Astrocyte (in vitro differentiated cells and primary cell): ENCODE results near the gene GLB1L. TPM values are rescaled to one million over a fixed set of nuclear protein-coding genes. Genes with fewer than 3 reads are reported as not detected.

Experiments
- DNase-seq: peaks from one replicate; pipeline ENCODE4 v3.0.0-alpha.2; 2010; ENCODE audit warnings: low read depth
- FAIRE-seq: peaks from 2 replicates; lab custom pipeline; 2011; peaks lifted over from hg19 to GRCh38; lab: Jason Lieb, UNC
- H2AFZ ChIP-seq: 2 replicates; pipeline ENCODE4 v1.6.0; 2012; ENCODE audit warnings: low read depth, low read length, inconsistent platforms
- H3K27ac ChIP-seq: 2 replicates; pipeline ENCODE4 v1.5.1; 2011; ENCODE audit warnings: low read depth, low read length, inconsistent platforms
- H3K27me3 ChIP-seq: 2 replicates; pipeline ENCODE4 v1.6.0; 2011; ENCODE audit warnings: low read length, inconsistent platforms; ENCODE audit not compliant: insufficient read depth
- H3K36me3 ChIP-seq: 2 replicates; pipeline ENCODE4 v1.5.1; 2011; ENCODE audit warnings: low read length, inconsistent platforms; ENCODE audit not compliant: insufficient read depth
- H3K4me1 ChIP-seq: 2 replicates; pipeline ENCODE4 v1.5.1; 2011; ENCODE audit warnings: low read length, inconsistent platforms; ENCODE audit not compliant: insufficient read depth
- H3K4me2 ChIP-seq: 2 replicates; pipeline ENCODE4 v1.6.0; 2012; ENCODE audit warnings: low read length, inconsistent platforms
- H3K4me3 ChIP-seq: 2 replicates; pipeline ENCODE4 v1.5.1; 2011; ENCODE audit warnings: low read depth, mild to moderate bottlenecking, low read length, inconsistent platforms; ENCODE audit not compliant: insufficient read depth
- H3K79me2 ChIP-seq: 2 replicates; pipeline ENCODE4 v1.6.0; 2012; ENCODE audit warnings: mild to moderate bottlenecking, low read length, inconsistent platforms; ENCODE audit not compliant: insufficient read depth
- H3K9ac ChIP-seq: 2 replicates; pipeline ENCODE4 v1.6.0; 2012; ENCODE audit warnings: mild to moderate bottlenecking, low read length, inconsistent platforms
- H3K9me3 ChIP-seq: 2 replicates; pipeline ENCODE4 v1.5.1; 2012; ENCODE audit warnings: low read depth, mild to moderate bottlenecking, low read length, inconsistent platforms; ENCODE audit not compliant: insufficient read depth
- H4K20me1 ChIP-seq: 2 replicates; pipeline ENCODE4 v1.6.0; 2012; ENCODE audit warnings: low read length, inconsistent platforms; ENCODE audit not compliant: insufficient read depth
- H3K27ac Mint-ChIP-seq: one replicate; pipeline ENCODE4 v1.8.0; 2021; ENCODE audit warnings: mild to moderate bottlenecking, mixed read lengths; ENCODE audit not compliant: unreplicated experiment
- H3K27me3 Mint-ChIP-seq: one replicate; pipeline ENCODE4 v1.8.0; 2021; ENCODE audit warnings: low read depth, mixed read lengths; ENCODE audit not compliant: unreplicated experiment
- H3K36me3 Mint-ChIP-seq: one replicate; pipeline ENCODE4 v1.8.0; 2021; ENCODE audit warnings: low read depth, mixed read lengths; ENCODE audit not compliant: unreplicated experiment
- H3K4me1 Mint-ChIP-seq: one replicate; pipeline ENCODE4 v1.8.0; 2021; ENCODE audit warnings: low read depth, mixed read lengths; ENCODE audit not compliant: unreplicated experiment
- H3K4me3 Mint-ChIP-seq: one replicate; pipeline ENCODE4 v1.8.0; 2021; ENCODE audit warnings: mild to moderate bottlenecking, moderate library complexity, mixed read lengths; ENCODE audit not compliant: unreplicated experiment
- H3K9me3 Mint-ChIP-seq: one replicate; pipeline ENCODE4 v1.8.0; 2021; ENCODE audit warnings: mild to moderate bottlenecking, mixed read lengths; ENCODE audit not compliant: unreplicated experiment
- EZH2 ChIP-seq: IDR thresholded peaks from 2 replicates; pipeline ENCODE4 v1.6.1; 2012; ENCODE audit warnings: mild to moderate bottlenecking, low read length, inconsistent platforms; ENCODE audit not compliant: insufficient read depth
- total RNA-seq: library from RNA; stranded (reverse); gene quantifications from 2 replicates; pipeline ENCODE4 v1.2.1, GENCODE V29; 2021
- TF ChIP-seq, protein P1 (sequence below): IDR thresholded peaks from 2 replicates; pipeline ENCODE4 v1.5.1; 2011; ENCODE audit warnings: low read depth, mild to moderate bottlenecking, inconsistent platforms, low read length, moderate library complexity; ENCODE audit not compliant: insufficient read depth

Gene GLB1L
- total RNA-seq, 1 donor from 2014 or later = 2.7 TPM

DNA sequence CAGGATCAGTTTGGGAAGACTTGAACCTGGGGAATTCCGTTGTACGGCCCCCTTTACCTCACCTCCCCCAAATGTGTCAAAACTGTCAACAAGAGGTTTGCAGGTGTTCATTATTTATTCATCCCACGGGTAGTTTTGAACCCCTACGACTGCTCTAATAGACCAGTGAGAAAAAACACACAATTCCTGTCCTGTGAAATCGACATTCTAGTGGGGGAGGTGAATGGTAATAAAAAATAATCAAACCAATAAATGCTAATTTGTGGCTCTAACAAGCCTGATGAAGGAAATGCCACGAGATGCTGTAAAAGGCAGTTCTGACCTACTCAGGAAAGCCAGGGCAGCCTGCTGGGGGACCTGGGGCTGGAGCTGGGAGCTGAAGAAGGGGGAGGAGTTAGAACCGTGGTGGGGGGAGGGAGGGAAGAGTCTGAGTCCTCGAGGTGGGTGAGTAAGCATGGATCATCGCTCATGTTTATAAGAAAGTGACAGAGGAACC lies 33.5 kb upstream of the GLB1L start:
- H3K36me3 ChIP-seq = no peaks in the 10 kb centered on the region
- FAIRE-seq = no peak
- Mint-ChIP-seq H3K4me1 (peaks cover 45% of the 10 kb centered on the region), H3K27ac (peak overlapping the region; percentile 98), H3K36me3 (peaks cover 13% of the 10 kb centered on the region), H3K9me3 (no peaks in the 10 kb centered on the region), H3K27me3 (no peaks in the 10 kb centered on the region), H3K4me3 (peak overlapping the region; percentile 82)
- peak overlapping the region; percentile 64 for H2AFZ ChIP-seq
- peak overlapping the region; percentile 22 for H3K4me3 ChIP-seq
- no peak for DNase-seq
- peaks cover 4% of the 10 kb centered on the region for H4K20me1 ChIP-seq
- no peaks in the 10 kb centered on the region for H3K27me3 ChIP-seq
- H3K79me2 ChIP-seq = peaks cover 13% of the 10 kb centered on the region
- peak overlapping the region; percentile 83 for H3K9ac ChIP-seq
- H3K4me2 ChIP-seq = peak overlapping the region; percentile 76
- no peaks in the 10 kb centered on the region for H3K9me3 ChIP-seq
- H3K4me1 ChIP-seq = peaks cover 38% of the 10 kb centered on the region
- TF ChIP-seq, protein P1, sequence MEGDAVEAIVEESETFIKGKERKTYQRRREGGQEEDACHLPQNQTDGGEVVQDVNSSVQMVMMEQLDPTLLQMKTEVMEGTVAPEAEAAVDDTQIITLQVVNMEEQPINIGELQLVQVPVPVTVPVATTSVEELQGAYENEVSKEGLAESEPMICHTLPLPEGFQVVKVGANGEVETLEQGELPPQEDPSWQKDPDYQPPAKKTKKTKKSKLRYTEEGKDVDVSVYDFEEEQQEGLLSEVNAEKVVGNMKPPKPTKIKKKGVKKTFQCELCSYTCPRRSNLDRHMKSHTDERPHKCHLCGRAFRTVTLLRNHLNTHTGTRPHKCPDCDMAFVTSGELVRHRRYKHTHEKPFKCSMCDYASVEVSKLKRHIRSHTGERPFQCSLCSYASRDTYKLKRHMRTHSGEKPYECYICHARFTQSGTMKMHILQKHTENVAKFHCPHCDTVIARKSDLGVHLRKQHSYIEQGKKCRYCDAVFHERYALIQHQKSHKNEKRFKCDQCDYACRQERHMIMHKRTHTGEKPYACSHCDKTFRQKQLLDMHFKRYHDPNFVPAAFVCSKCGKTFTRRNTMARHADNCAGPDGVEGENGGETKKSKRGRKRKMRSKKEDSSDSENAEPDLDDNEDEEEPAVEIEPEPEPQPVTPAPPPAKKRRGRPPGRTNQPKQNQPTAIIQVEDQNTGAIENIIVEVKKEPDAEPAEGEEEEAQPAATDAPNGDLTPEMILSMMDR = no peak
- TF ChIP-seq EZH2 = no peak
- H3K27ac ChIP-seq = peak overlapping the region; percentile 92

DNA sequence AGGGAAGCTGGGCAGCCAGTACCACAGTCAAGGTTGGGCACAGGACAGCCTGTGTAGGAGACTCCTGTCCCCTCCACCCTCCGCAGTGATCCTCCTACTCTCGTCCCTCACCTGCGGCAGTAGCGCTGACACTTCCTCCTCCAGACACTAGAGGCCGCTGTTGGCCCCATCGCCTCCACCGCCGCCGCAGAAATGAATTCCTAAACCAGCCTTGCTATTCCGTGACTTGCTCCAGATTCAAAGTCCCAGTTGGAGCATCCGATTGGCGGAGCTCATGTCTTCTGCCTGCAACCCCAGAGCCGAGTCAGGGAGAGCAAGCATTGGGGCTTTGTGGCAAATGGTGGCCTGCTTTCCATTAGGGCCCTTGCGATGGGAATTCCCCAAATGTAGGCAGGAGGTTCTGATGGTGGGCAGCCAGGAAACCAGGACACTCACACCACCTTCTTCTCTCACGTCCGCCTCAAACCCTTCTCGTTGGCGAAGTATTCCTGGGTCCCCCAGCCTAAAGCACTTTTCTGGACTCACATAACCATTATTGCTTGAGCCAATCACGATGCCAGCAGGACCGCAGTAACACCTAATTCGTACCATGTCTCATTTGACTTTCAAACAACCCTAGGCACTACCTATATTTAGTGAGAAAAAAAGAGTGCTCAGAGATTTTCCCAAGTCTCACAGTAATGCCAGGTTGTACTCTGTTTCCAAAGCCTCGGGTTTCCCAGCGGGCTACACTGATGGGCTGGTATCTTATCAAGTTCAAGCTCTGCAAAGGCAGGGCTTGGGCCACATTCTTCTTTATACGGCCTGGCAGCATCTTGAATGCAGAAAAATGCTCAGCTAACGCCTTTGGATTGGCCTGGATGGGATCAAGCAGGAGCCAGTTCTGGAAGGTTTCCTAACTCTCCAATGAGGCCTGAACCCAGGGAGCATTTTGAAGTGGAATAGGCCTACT lies 32.7 kb upstream of the GLB1L start:
- peak; percentile 20 for FAIRE-seq

More for the DNA sequence above, 32.7 kb upstream of the GLB1L start:
- Mint-ChIP-seq H3K4me1 (peaks cover 48% of the 10 kb centered on the region), H3K4me3 (peak overlapping the region; percentile 64), H3K9me3 (no peaks in the 10 kb centered on the region), H3K36me3 (peaks cover 12% of the 10 kb centered on the region), H3K27me3 (no peaks in the 10 kb centered on the region), H3K27ac (peak overlapping the region; percentile 98)
- no peaks in the 10 kb centered on the region for H3K36me3 ChIP-seq
- H3K4me2 ChIP-seq = peak overlapping the region; percentile 76
- peaks cover 42% of the 10 kb centered on the region for H3K4me1 ChIP-seq
- H3K79me2 ChIP-seq = peaks cover 13% of the 10 kb centered on the region
- no peaks in the 10 kb centered on the region for H3K9me3 ChIP-seq
- peak overlapping the region; percentile 83 for H3K9ac ChIP-seq
- peak overlapping the region; percentile 92 for H3K27ac ChIP-seq
- peak overlapping the region; percentile 64 for H2AFZ ChIP-seq
- no peak for TF ChIP-seq EZH2
- TF ChIP-seq, protein P1 = peak; percentile 78
- peak overlapping the region; percentile 22 for H3K4me3 ChIP-seq
- peak; percentile 60 for DNase-seq
- H4K20me1 ChIP-seq = peaks cover 4% of the 10 kb centered on the region
- no peaks in the 10 kb centered on the region for H3K27me3 ChIP-seq
